Mucosa of descending colon (tissue), 3 donors: ENCODE measurements around the gene FUT9. TPM values are rescaled to one million over a fixed set of nuclear protein-coding genes. Genes with fewer than 3 reads are reported as not detected.

ENCODE experiments used
- ATAC-seq: fragments of 200-7000 bp; cut with Tn5 transposase; one replicate; pipeline ENCODE4 v1.9.1; 2020; ENCODE audit warnings: mild to moderate bottlenecking, moderate library complexity
- DNase-seq, 3 donors: peaks; one replicate each; pipeline ENCODE4 v3.0.0-alpha.2; 2020
- H3K36me3 ChIP-seq: fragments of 200-600 bp; one replicate; pipeline ENCODE4 v1.8.0; 2021; ENCODE audit warnings: low read depth, mild to moderate bottlenecking
- H3K4me1 ChIP-seq: fragments of 200-600 bp; one replicate; pipeline ENCODE4 v1.8.0; 2021; ENCODE audit warnings: low read depth, mild to moderate bottlenecking
- H3K4me3 ChIP-seq: fragments of 200-600 bp; one replicate; pipeline ENCODE4 v1.8.0; 2021; ENCODE audit warnings: mild to moderate bottlenecking
- H3K9me3 ChIP-seq: fragments of 200-600 bp; one replicate; pipeline ENCODE4 v1.8.0; 2021; ENCODE audit warnings: mild to moderate bottlenecking
- intact Hi-C, 2 donors: fragments of 100-400 bp; cut with DNase I in 1 of 2; cut with micrococcal nuclease in 1 of 2; formaldehyde crosslinking; loops; one replicate each; pipeline versions ENCODE4 v1.11.0 to v1.11.1; 2022; cut with DNase I, micrococcal nuclease
- total RNA-seq, 3 donors: library from RNA; stranded (reverse); fragmentation: NEBNext Ultra II Directional in 2 of 3; extraction: Animal tissue kit (Norgen Biotek cat#: 25700) in 2 of 3; gene quantifications; one replicate each; pipeline versions ENCODE4 v1.2.1 to v1.2.4, GENCODE V29; 2021 to 2023
- TF ChIP-seq, protein P1 (sequence below): fragments of 200-600 bp; IDR thresholded peaks from one replicate; pipeline ENCODE4 v1.8.0; 2022; ENCODE audit warnings: antibody characterized with exemption, mild to moderate bottlenecking
- donor health status: DM: no; HTN: no; CAD: no; lungs with moderate emphysema.
- donor health status: DM: no; HTN: no; CAD: no.
- donor health status: DM: no; HTN: yes; CAD: no.

The FUT9 gene
- total RNA-seq, 3 donors from 2014 or later, result 0.02 to 0.09 TPM; not detected in 1

DNA sequence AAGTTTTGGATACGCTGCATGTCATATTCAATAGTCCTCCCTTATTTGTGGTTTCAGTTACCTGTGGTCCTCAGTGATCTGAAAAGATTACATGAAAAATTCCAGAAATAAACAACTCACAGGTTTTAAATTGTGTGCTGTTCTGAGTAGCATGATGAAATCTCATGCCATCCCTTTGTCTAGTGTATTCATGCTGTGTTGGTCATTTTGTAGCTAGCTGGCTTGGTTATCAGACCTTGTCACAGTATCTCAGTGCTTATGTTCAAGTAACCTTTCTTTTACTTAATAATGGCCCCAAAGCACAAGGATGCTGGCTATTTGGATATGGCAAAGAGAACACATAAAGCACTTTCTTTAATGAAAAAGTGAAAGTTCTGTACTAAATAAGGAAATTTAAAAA is 78.3 kb downstream of the FUT9 start:
- DNase-seq (no peak), ATAC-seq (no peak)
- Histone ChIP-seq H3K4me1 (no peaks in the 10 kb centered on the region), H3K36me3 (no peaks in the 10 kb centered on the region), H3K4me3 (no peak overlapping the region), H3K9me3 (no peaks in the 10 kb centered on the region)
- intact Hi-C loops, result no loop called here
- TF ChIP-seq, protein P1, sequence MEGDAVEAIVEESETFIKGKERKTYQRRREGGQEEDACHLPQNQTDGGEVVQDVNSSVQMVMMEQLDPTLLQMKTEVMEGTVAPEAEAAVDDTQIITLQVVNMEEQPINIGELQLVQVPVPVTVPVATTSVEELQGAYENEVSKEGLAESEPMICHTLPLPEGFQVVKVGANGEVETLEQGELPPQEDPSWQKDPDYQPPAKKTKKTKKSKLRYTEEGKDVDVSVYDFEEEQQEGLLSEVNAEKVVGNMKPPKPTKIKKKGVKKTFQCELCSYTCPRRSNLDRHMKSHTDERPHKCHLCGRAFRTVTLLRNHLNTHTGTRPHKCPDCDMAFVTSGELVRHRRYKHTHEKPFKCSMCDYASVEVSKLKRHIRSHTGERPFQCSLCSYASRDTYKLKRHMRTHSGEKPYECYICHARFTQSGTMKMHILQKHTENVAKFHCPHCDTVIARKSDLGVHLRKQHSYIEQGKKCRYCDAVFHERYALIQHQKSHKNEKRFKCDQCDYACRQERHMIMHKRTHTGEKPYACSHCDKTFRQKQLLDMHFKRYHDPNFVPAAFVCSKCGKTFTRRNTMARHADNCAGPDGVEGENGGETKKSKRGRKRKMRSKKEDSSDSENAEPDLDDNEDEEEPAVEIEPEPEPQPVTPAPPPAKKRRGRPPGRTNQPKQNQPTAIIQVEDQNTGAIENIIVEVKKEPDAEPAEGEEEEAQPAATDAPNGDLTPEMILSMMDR, result no peak

GRCh38 chr6:96099069-96099468 is 83.3 kb downstream of the FUT9 start:
- H3K4me1 ChIP-seq, result no peaks in the 10 kb centered on the region
- ATAC-seq, result no peak

GRCh38 chr6:96101564-96101963 is 85.8 kb downstream of the FUT9 start:
- TF ChIP-seq, protein P1, result no peak
- ATAC-seq, result no peak
- H3K9me3 ChIP-seq, result no peaks in the 10 kb centered on the region

More at GRCh38 chr6:96099069-96099468, 83.3 kb downstream of the FUT9 start:
- DNase-seq, result no peak
- no peaks in the 10 kb centered on the region for H3K9me3 ChIP-seq
- no peaks in the 10 kb centered on the region for H3K36me3 ChIP-seq
- TF ChIP-seq, protein P1, result no peak
- H3K4me3 ChIP-seq, result no peak overlapping the region
- intact Hi-C loops, result no loop called here

GRCh38 chr6:96104910-96105309 is 89.1 kb downstream of the FUT9 start:
- TF ChIP-seq, protein P1, result no peak
- no peaks in the 10 kb centered on the region for H3K9me3 ChIP-seq
- H3K4me3 ChIP-seq, result no peak overlapping the region
- no peaks in the 10 kb centered on the region for H3K4me1 ChIP-seq
- intact Hi-C loops, result no loop called here
- DNase-seq (no peak), ATAC-seq (no peak)
- H3K36me3 ChIP-seq, result no peaks in the 10 kb centered on the region

More at GRCh38 chr6:96101564-96101963, 85.8 kb downstream of the FUT9 start:
- Histone ChIP-seq H3K36me3 (no peaks in the 10 kb centered on the region), H3K4me1 (no peaks in the 10 kb centered on the region), H3K4me3 (no peak overlapping the region)
- intact Hi-C loops, result no loop called here
- DNase-seq, result no peak

- DNase-seq, result no peak
- ATAC-seq, result no peak
- Histone ChIP-seq H3K9me3 (no peaks in the 10 kb centered on the region), H3K4me1 (no peaks in the 10 kb centered on the region), H3K4me3 (no peak overlapping the region), H3K36me3 (no peaks in the 10 kb centered on the region)
- TF ChIP-seq, protein P1, result no peak
- intact Hi-C loops, result no loop called here
Measured at GRCh38 chr6:96110878-96111277, 95.1 kb downstream of the FUT9 start.

DNA sequence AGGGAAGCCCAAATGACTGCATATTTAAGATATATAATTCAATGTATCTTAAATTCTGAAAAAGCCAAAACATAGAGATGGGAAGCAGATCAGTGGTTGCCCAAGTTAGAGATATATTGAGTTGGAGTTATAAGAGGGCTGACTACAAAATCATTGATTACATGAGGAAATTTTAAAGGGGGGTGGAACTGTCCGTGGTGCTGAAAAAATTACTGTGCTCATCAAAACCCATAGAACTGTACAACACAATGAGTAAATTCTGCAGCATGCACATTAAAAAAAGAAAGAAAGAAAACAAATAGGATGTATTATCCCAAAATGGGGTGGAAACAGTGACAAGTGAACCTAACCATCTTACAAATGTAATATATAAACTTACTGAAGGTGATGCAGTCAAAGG is 100.9 kb downstream of the FUT9 start:
- Histone ChIP-seq H3K4me3 (no peak overlapping the region), H3K9me3 (no peaks in the 10 kb centered on the region), H3K36me3 (no peaks in the 10 kb centered on the region), H3K4me1 (no peaks in the 10 kb centered on the region)
- no peak for DNase-seq
- no peak for ATAC-seq
- intact Hi-C loops, result no loop called here
- TF ChIP-seq, protein P1, result no peak
